HUES48 (cell line): Measurements from ENCODE around the gene GOLGA1.

ENCODE experiments used
- H3K27ac ChIP-seq: one replicate; pipeline ENCODE4 v1.7.0; 2013; ENCODE audit warnings: low read depth, low read length, inconsistent platforms
- H3K27me3 ChIP-seq: 2 replicates; pipeline ENCODE4 v1.6.1; 2013; ENCODE audit warnings: mild to moderate bottlenecking, low read length; ENCODE audit not compliant: control insufficient read depth, insufficient read depth
- H3K36me3 ChIP-seq: 2 replicates; pipeline ENCODE4 v1.6.1; 2013; ENCODE audit warnings: low read length; ENCODE audit not compliant: control insufficient read depth, insufficient read depth
- H3K4me1 ChIP-seq: 2 replicates; pipeline ENCODE4 v1.6.1; 2013; ENCODE audit warnings: mild to moderate bottlenecking, low read length; ENCODE audit not compliant: control insufficient read depth, insufficient read depth
- H3K4me3 ChIP-seq: 2 replicates; pipeline ENCODE4 v1.5.1; 2013; ENCODE audit warnings: mild to moderate bottlenecking, low read depth, low read length
- H3K9ac ChIP-seq: 2 replicates; pipeline ENCODE4 v1.6.1; 2013; ENCODE audit warnings: mild to moderate bottlenecking, low read depth, low read length, moderate library complexity
- H3K9me3 ChIP-seq: 2 replicates; pipeline ENCODE4 v1.6.1; 2013; ENCODE audit warnings: low read length; ENCODE audit not compliant: control insufficient read depth, insufficient read depth

GOLGA1 gene

DNA sequence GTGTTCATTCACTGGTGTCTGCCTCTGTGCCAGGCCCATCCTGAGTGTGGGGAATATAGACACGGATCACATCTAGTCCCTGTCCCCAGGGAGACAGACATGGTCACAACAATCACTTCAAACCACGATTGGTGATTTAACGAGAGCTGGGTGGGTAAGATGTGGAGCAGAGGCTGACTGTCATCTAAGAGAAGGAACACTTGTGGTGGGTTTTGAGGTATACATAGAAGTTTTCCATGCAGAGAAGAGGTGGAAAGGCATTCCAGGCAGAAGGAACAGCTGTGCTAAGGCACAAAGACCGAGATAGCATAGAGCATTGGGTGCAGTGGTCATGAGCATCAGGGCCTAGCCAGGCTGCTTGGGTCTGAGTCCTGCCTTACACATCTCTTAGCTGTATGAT lies 110.3 kb downstream of the GOLGA1 start:
- H3K4me1 ChIP-seq, result peaks cover 6% of the 10 kb centered on the region
- H3K9ac ChIP-seq, result no peak overlapping the region
- no peak overlapping the region for H3K27ac ChIP-seq
- H3K27me3 ChIP-seq, result no peaks in the 10 kb centered on the region
- no peaks in the 10 kb centered on the region for H3K9me3 ChIP-seq
- no peak overlapping the region for H3K4me3 ChIP-seq
- H3K36me3 ChIP-seq, result no peaks in the 10 kb centered on the region

DNA sequence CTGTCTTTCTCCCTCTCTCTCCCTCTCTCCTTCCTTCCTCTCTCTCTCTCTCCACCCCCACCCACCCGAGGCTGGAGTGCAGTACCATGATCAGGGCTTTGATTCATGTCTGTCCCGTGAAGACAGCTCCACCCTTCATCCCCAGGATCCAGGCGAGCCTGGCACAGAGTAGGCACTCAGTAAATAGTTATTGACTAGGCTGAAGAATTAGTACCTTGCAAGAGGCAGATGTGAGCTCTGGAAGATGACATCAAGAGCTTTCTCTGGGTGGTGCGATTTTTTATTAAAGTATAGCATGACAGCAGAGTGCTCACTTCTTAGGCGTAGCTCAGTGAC lies 111.6 kb downstream of the GOLGA1 start:
- no peaks in the 10 kb centered on the region for H3K9me3 ChIP-seq
- H3K36me3 ChIP-seq, result no peaks in the 10 kb centered on the region
- H3K27ac ChIP-seq, result no peak overlapping the region
- H3K27me3 ChIP-seq, result no peaks in the 10 kb centered on the region
- H3K4me3 ChIP-seq, result no peak overlapping the region
- peaks cover 6% of the 10 kb centered on the region for H3K4me1 ChIP-seq
- no peak overlapping the region for H3K9ac ChIP-seq

DNA sequence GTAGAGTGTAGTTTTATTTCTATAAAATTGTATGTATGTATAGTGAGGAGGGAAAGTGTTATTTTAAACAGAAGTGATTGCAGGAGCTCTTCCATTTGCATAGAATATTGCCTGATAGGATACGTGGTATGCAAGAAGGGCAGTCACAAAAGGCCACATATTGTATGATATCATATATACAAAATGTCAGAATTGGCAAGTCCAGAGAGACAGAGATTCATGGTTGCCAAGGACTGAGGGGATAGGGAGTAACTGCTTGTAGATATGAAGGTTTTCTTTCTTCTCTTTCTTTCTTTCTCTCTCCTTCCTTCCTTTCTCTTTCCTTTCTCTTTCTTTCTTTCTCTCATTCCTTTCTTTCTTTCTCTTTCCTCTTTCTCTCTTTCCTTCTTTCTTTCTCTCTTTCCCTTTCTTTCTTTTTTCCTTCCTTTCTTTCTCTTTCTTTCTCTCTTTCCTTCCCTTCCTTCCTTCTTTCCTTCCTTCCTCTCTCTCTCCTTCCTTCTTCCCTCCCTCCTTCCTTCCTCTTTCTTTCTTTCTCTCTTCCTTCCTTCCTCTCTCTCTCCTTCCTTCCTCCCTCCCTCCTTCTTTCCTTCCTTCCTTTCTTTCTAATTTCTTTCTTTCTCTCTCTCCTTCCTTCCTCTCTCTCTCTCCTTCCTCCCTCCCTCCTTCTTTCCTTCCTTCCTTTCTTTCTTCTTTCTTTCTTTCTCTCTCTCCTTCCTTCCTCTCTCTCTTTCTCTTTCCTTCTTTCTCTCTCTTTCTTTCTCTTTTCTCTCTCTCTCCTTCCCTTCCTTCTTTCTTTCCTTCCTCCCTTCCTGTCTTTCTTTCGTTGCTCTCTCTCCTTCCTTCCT lies 112.2 kb downstream of the GOLGA1 start:
- Histone ChIP-seq H3K9ac (no peak overlapping the region), H3K4me1 (peaks cover 6% of the 10 kb centered on the region), H3K4me3 (no peak overlapping the region), H3K36me3 (no peaks in the 10 kb centered on the region), H3K27me3 (no peaks in the 10 kb centered on the region), H3K9me3 (no peaks in the 10 kb centered on the region), H3K27ac (no peak overlapping the region)
